ENCODE measurements around the gene ST6GALNAC2. TPM values are rescaled to one million over a fixed set of nuclear protein-coding genes. Genes with fewer than 3 reads are reported as not detected.
"Not testable (repeated sequence)": the region's sequence is repeated elsewhere in the genome, so short reads cannot be mapped to it uniquely, and the experiment has no call there.

Gene ST6GALNAC2
- total RNA-seq, 1 donor from 2014 or later: not detected

- intact Hi-C loops (cut with micrococcal nuclease): no loop called here
- no peaks in the 10 kb centered on the region for H3K4me1 Mint-ChIP-seq
- peaks cover 55% of the 10 kb centered on the region for H3K27me3 Mint-ChIP-seq
Observed at GRCh38 chr17:76540381-76541300, 45.0 kb downstream of the ST6GALNAC2 start.

GRCh38 chr17:76539631-76540271 is 45.9 kb downstream of the ST6GALNAC2 start, which contains the start of gene PRCD:
PRCD (plus strand) TSS chr17:76540044; CDS start chr17:76540142, 98 bp downstream.
- intact Hi-C loops (cut with micrococcal nuclease): no loop called here
- H3K36me3 Mint-ChIP-seq (ENCODE audit: low read depth): no peaks in the 10 kb centered on the region
- no peaks in the 10 kb centered on the region for H3K4me1 Mint-ChIP-seq
- peaks cover 61% of the 10 kb centered on the region for H3K27me3 Mint-ChIP-seq
- H3K4me3 Mint-ChIP-seq: no peak within 1 kb of the TSS
- no peak within 1 kb of the TSS for H3K27ac Mint-ChIP-seq
- DNase-seq: no peak
- no peaks in the 10 kb centered on the region for H3K9me3 Mint-ChIP-seq

More at GRCh38 chr17:76540381-76541300, 45.0 kb downstream of the ST6GALNAC2 start:
- H3K36me3 Mint-ChIP-seq (ENCODE audit: low read depth): no peaks in the 10 kb centered on the region
- DNase-seq: peak; percentile 81
- H3K4me3 Mint-ChIP-seq: no peak overlapping the region
- H3K9me3 Mint-ChIP-seq: no peaks in the 10 kb centered on the region
- no peak overlapping the region for H3K27ac Mint-ChIP-seq

- Mint-ChIP-seq H3K9me3 (no peaks in the 10 kb centered on the region), H3K27ac (no peak overlapping the region), H3K36me3 (ENCODE audit: low read depth) (no peaks in the 10 kb centered on the region), H3K27me3 (peaks cover 62% of the 10 kb centered on the region), H3K4me1 (no peaks in the 10 kb centered on the region), H3K4me3 (no peak overlapping the region)
- DNase-seq: no peak
- intact Hi-C loops (cut with micrococcal nuclease): no loop called here
Observed at GRCh38 chr17:76538941-76539570, 46.6 kb downstream of the ST6GALNAC2 start.

- Mint-ChIP-seq H3K27ac (no peak overlapping the region), H3K27me3 (peaks cover 58% of the 10 kb centered on the region), H3K4me3 (no peak overlapping the region), H3K36me3 (ENCODE audit: low read depth) (no peaks in the 10 kb centered on the region), H3K9me3 (no peaks in the 10 kb centered on the region), H3K4me1 (no peaks in the 10 kb centered on the region)
- DNase-seq: no peak
- intact Hi-C loops (cut with micrococcal nuclease): no loop called here
Observed at GRCh38 chr17:76538281-76538931, 47.3 kb downstream of the ST6GALNAC2 start.

GRCh38 chr17:76537578-76538280 is 47.9 kb downstream of the ST6GALNAC2 start, which contains the start of gene CYGB:
CYGB (minus strand) TSS chr17:76537709; CDS start chr17:76537542, 167 bp downstream.
- no peaks in the 10 kb centered on the region for H3K4me1 Mint-ChIP-seq
- intact Hi-C loops (cut with micrococcal nuclease): no loop called here
- peak; percentile 67 for DNase-seq
- no peak within 1 kb of the TSS for H3K27ac Mint-ChIP-seq
- H3K4me3 Mint-ChIP-seq: no peak within 1 kb of the TSS
- no peaks in the 10 kb centered on the region for H3K36me3 Mint-ChIP-seq (ENCODE audit: low read depth)
- H3K9me3 Mint-ChIP-seq: no peaks in the 10 kb centered on the region
- H3K27me3 Mint-ChIP-seq: peaks cover 56% of the 10 kb centered on the region

GRCh38 chr17:76537288-76537577 is 48.4 kb downstream of the ST6GALNAC2 start:
- H3K27ac Mint-ChIP-seq: no peak overlapping the region
- H3K36me3 Mint-ChIP-seq (ENCODE audit: low read depth): no peaks in the 10 kb centered on the region
- H3K27me3 Mint-ChIP-seq: peaks cover 52% of the 10 kb centered on the region
- DNase-seq: no peak
- H3K4me1 Mint-ChIP-seq: no peaks in the 10 kb centered on the region
- no peaks in the 10 kb centered on the region for H3K9me3 Mint-ChIP-seq
- intact Hi-C loops (cut with micrococcal nuclease): no loop called here
- H3K4me3 Mint-ChIP-seq: no peak overlapping the region

- no peaks in the 10 kb centered on the region for H3K9me3 Mint-ChIP-seq
- H3K4me1 Mint-ChIP-seq: no peaks in the 10 kb centered on the region
- intact Hi-C loops (cut with micrococcal nuclease): no loop called here
- no peaks in the 10 kb centered on the region for H3K36me3 Mint-ChIP-seq (ENCODE audit: low read depth)
- no peak for DNase-seq
- H3K27ac Mint-ChIP-seq: no peak overlapping the region
- H3K4me3 Mint-ChIP-seq: no peak overlapping the region
- peaks cover 51% of the 10 kb centered on the region for H3K27me3 Mint-ChIP-seq
Observed at GRCh38 chr17:76536511-76537287, 49.0 kb downstream of the ST6GALNAC2 start.

- Mint-ChIP-seq H3K4me3 (no peak overlapping the region), H3K36me3 (ENCODE audit: low read depth) (no peaks in the 10 kb centered on the region), H3K9me3 (no peaks in the 10 kb centered on the region), H3K27ac (no peak overlapping the region), H3K4me1 (no peaks in the 10 kb centered on the region), H3K27me3 (peaks cover 46% of the 10 kb centered on the region)
- no peak for DNase-seq
- intact Hi-C loops (cut with micrococcal nuclease): no loop called here
Observed at GRCh38 chr17:76535788-76536510, 49.7 kb downstream of the ST6GALNAC2 start.

- H3K27ac Mint-ChIP-seq: no peak overlapping the region
- H3K27me3 Mint-ChIP-seq: peaks cover 39% of the 10 kb centered on the region
- DNase-seq: no peak
- no peaks in the 10 kb centered on the region for H3K4me1 Mint-ChIP-seq
- no peak overlapping the region for H3K4me3 Mint-ChIP-seq
- intact Hi-C loops (cut with micrococcal nuclease): no loop called here
- H3K36me3 Mint-ChIP-seq (ENCODE audit: low read depth): no peaks in the 10 kb centered on the region
- no peaks in the 10 kb centered on the region for H3K9me3 Mint-ChIP-seq
Observed at GRCh38 chr17:76534831-76535732, 50.6 kb downstream of the ST6GALNAC2 start.

GRCh38 chr17:76533640-76534359 is 51.9 kb downstream of the ST6GALNAC2 start:
- DNase-seq; H3K4me1 Mint-ChIP-seq; intact Hi-C loops (cut with micrococcal nuclease); H3K4me3 Mint-ChIP-seq; H3K9me3 Mint-ChIP-seq; H3K27ac Mint-ChIP-seq; H3K36me3 Mint-ChIP-seq (ENCODE audit: low read depth): not testable (repeated sequence)
- H3K27me3 Mint-ChIP-seq: peaks cover 28% of the 10 kb centered on the region

- Mint-ChIP-seq H3K27ac (no peak overlapping the region), H3K27me3 (peaks cover 25% of the 10 kb centered on the region), H3K9me3 (no peaks in the 10 kb centered on the region), H3K4me1 (peaks cover 3% of the 10 kb centered on the region), H3K36me3 (ENCODE audit: low read depth) (no peaks in the 10 kb centered on the region), H3K4me3 (no peak overlapping the region)
- intact Hi-C loops (cut with micrococcal nuclease): no loop called here
- no peak for DNase-seq
Observed at GRCh38 chr17:76532072-76532651, 53.5 kb downstream of the ST6GALNAC2 start.
